CD4-positive, alpha-beta T cell treated with Interleukin-15 for 1 hour (primary cell): Measurements from ENCODE around the gene DHX34.
"Not testable (repeated sequence)": the region's sequence is repeated elsewhere in the genome, so short reads cannot be mapped to it uniquely, and the experiment has no call there.

Experiments used
- DNase-seq: peaks from one replicate; pipeline ENCODE4 v3.0.0-alpha.2; 2020

DHX34 gene

GRCh38 chr19:47331931-47332547 is 17.1 kb upstream of the DHX34 start, which contains the start of gene C5AR2:
TSS of gene C5AR2 (plus strand) at chr19:47332175. CDS start at chr19:47340800, 8,625 bp downstream.
- DNase-seq: no peak

- DNase-seq: peak; percentile 79
These were observed 12.1 kb upstream of the DHX34 start for GRCh38 chr19:47336765-47337718.

- no peak for DNase-seq
These were observed 9.8 kb upstream of the DHX34 start for GRCh38 chr19:47339196-47339880.

DNA sequence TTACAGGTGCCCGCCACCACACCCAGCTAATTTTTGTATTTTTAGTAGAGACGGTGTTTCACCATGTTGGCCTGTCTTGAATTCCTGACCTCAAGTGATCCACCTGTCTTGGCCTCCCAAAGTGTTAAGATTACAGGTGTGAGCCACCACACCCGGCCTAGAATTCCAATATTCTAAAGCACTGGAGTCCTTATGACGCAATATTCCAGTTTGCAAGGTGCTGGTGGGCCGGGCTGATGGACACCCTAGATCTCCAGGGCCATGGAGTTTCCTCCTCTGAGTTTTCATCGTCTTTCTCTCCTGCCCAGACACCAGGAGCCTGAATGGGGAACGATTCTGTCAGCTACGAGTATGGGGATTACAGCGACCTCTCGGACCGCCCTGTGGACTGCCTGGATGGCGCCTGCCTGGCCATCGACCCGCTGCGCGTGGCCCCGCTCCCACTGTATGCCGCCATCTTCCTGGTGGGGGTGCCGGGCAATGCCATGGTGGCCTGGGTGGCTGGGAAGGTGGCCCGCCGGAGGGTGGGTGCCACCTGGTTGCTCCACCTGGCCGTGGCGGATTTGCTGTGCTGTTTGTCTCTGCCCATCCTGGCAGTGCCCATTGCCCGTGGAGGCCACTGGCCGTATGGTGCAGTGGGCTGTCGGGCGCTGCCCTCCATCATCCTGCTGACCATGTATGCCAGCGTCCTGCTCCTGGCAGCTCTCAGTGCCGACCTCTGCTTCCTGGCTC is 8.5 kb upstream of the DHX34 start:
- no peak for DNase-seq

GRCh38 chr19:47341734-47342133 is 7.4 kb upstream of the DHX34 start:
- no peak for DNase-seq

DNA sequence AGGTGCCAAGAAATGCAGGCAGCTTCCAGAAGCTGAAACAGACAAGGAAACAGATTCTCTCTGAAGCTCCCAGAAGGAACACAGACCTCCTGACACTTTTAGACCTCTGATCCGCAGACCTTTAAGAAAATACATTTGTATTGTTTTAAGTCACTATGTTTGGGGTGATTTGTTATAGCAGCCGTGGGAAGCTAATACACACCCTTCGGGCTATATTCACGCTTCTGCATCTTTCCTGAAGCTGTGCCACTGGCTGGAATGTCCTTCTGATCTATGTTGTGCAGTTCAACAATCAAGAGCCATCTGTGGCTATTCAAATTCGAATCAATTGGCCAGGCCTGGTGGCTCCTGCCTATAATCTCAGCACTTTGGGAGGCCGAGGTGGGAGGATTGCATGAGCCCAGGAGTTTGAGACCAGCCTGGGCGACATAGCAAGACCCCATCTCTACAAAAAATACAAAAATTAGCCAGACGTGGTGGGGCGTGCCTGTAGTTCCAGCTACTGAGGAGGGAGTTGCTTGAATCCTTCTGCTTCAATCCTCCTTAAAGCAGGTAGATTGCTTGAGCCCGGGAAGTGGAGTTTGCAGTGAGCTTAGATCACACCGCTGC is 5.8 kb upstream of the DHX34 start:
- DNase-seq: no peak

DNA sequence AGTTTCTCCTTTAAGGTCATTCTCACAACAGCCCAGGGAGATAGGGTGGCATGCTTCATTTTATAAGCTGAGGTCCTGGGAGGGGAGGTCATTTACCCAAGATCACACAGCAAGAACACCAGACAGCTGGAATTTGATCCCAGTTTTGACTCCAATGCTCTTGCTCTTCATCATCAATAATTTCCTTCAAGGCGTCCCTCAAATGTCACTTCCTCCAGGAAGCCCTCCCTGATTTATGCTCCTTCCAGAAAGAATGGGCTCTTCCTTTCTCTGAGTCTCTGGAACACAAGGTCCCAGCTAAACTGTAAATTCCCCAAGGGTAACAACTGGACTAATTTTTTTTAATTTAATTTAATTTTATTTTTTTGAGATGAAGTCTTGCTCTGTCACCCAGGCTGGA is 4.7 kb upstream of the DHX34 start:
- DNase-seq: no peak

GRCh38 chr19:47346024-47346423 is 3.1 kb upstream of the DHX34 start:
- not testable (repeated sequence) for DNase-seq

DNA sequence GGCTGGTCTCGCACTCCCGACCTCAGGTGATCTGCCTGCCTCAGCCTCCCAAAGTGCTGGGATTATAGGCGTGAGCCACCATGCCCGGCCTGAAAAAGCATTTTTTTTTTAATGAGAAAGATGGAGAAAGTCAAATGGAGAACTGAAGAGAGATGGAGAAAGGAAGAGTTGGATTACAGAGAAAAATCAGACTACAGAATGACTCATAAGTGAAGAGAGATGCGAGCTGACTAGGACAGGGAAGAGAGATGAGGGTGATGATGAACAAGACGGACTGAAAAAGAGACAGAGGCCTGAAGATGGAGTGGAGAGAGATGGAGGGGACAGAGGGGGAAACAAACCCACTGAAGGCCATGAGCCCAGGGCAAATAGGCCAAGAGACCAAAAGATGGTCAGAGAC is 1.5 kb downstream of the DHX34 start:
- no peak for DNase-seq

DNA sequence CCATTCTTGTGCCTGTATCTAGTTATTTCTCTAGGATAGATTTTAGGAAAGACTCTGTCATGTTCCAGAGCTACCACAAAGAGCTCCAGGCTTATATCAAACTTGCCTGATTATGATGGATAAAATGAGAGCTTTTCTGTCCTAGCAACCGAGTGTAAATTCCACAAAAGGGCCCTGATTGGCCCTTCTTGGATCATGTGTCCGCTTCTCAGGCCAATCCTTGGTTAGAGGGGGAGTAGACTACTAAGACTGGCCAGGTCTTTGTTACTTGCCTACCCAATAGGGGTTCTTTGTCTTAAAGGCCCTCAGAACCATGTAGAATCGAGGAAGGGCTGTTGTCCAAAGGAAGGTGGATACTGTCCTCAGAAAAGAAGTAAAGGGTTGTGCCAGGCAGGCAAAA is 2.4 kb downstream of the DHX34 start:
- no peak for DNase-seq

DNA sequence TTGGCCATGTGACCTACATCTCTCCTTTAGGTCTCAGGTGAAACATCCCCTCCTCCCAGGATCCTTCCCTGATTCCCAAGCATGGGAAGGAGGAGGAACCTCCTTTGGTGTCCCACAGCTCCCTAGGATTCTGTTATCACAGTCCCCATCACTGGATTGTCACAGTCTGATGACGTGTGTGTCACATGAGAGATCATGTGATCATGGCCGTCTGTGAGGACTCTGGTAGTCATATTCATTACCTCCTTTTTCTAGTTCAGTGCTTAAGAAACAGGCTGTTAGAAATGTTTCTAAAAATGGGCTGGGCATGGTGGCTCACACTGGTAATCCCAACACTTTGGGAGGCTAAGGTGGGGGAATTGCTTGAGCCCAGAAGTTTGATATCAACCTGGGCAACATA is 3.0 kb downstream of the DHX34 start:
- DNase-seq: no peak

- DNase-seq: no peak
These were observed 4.2 kb downstream of the DHX34 start for GRCh38 chr19:47353307-47353712.

GRCh38 chr19:47356900-47357299 is 7.8 kb downstream of the DHX34 start:
- DNase-seq: no peak

DNA sequence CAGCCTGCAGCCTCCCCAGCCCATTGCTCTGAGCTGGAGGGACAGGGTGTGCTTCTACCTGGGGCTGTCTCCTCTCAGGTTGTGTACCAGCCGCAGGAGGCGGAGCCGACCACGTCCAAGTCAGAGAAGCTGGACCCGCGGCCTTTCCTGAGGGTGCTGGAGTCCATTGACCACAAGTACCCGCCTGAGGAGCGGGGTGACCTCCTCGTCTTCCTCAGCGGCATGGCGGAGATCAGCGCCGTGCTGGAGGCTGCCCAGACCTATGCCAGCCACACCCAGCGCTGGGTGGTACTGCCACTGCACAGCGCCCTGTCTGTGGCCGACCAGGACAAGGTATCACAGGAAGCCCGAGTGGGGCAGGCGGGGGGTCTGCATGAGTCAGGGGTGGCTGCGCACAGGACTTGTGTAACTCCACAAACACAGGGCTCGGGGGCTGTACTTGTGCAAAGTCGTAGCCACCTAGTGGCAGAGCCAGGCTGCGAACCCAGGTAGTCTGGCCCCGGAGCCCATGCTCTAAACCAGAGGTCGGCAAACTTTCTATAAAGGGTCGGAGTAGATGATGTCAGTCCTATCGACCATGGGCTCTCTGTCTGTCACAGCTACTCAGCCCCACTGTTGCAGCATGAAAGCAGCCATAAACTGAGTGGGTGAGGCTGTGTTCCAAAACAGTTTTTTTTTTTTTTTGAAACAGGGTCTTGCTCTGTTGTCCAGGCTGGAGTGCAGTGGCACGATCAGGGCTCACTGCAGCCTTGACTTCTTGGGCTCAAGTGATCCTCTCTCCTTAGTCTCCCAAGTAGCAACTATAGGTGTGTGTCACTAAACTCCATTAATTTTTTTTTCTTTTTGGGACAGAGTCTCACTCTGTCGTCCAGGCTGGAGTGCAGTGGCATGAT is 8.9 kb downstream of the DHX34 start:
- no peak for DNase-seq

GRCh38 chr19:47358936-47359335 is 9.8 kb downstream of the DHX34 start:
- no peak for DNase-seq

GRCh38 chr19:47362321-47362720 is 13.2 kb downstream of the DHX34 start:
- no peak for DNase-seq

DNA sequence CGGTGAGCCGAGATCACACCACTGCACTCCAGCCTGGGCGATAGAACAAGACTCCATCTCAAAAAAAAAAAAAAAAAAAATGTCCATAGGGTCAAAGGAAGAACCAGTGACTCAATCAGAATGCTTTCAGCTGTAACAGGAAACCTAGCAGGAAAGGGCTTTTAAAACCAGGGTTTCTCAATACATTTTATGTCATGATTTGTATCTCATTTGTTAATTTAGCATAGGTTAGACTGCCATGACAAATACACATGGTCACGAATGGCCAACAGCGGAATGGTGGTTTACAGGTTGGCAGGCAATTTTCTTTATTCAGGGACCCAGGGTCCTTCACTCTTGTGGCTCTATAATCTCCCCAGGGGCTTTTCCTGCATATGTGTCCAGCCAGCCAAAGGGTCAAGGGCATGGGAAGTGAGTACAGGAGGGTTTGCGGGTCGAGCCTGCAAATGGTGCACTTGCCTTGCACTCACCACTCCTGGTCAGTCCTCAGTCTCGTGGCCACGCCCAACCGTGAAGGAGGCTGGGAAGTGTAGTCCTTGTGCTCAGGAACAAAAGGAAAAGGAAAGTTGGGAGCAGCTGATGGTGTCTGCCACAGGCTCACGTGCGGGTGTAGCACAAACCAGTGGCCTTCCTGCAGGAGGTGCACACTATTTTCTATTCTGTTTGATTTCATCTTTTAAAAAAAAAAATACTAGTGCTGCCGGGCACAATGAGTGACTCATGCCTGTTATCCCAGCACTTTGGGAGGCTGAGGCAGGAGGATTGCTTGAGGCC is 14.8 kb downstream of the DHX34 start:
- no peak for DNase-seq

DNA sequence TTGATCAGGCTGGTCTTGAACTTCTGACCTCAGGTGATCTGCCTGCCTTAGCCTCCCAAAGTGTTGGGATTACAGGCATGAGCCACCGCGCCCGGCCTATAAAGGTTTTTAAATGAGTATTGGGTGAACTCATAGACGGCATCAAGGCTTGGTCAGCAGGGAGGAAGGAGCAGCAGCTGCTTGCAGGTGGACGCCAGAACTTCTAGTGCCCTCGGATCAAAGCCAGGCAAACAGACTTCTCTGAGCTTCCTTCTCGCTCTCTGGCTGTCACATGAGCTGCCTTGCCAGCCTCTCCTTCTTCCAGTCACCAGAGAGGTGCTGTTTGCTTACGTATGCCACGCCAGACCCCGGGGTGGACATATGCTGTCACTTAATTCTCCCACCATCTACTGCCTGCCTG is 16.3 kb downstream of the DHX34 start:
- not testable (repeated sequence) for DNase-seq

DNA sequence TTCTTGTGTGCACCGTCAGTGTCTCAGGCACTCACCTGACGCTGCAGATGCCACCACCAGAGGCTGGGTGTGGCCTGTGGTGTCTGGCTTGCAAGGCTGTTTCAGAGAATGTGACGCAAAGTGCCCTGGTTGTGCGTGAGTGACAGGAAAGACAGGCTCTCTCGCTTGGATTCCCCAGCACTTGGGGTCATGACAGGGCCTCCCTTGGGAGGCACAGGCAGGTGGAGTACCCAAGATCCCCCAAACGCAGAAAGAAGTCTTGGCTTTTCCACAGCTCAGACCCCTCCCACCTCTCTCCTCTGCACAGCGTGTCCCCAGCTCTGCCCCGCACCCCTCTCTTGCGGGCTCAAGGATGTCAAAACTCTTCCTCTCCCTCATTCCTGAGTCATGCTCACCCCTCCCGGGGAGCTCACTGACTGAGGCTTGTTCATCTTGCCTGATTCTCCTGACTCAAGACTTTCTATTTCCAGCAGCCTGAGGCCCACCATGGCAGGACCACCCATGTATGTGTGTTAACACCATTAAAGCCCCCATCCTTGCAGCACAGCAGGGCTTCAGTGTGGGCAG is 21.0 kb downstream of the DHX34 start:
- peak; percentile 82 for DNase-seq

- peak; percentile 42 for DNase-seq
These were observed 22.1 kb downstream of the DHX34 start for GRCh38 chr19:47371261-47371660.
